Mammary epithelial cell (primary cell): Measurements from ENCODE around the gene SMOC1.

Source experiments
- EZH2 ChIP-seq: IDR thresholded peaks from 2 replicates; pipeline ENCODE4 v1.6.1; 2012; ENCODE audit warnings: low read length, inconsistent platforms, borderline replicate concordance
- TF ChIP-seq, protein P1 (sequence below), 2 donors: IDR thresholded peaks in 1 of 2; conservative IDR thresholded peaks in 1 of 2; 2 replicates each; pipeline ENCODE4 v1.5.1; 2011 to 2012; ENCODE audit warnings: inconsistent platforms in 2 of 2, low read length in 2 of 2, mild to moderate bottlenecking in 2 of 2, control low read depth in 1 of 2, low read depth in 1 of 2; ENCODE audit not compliant: insufficient read depth in 1 of 2; ENCODE audit errors: extremely low read depth in 1 of 2

DNA sequence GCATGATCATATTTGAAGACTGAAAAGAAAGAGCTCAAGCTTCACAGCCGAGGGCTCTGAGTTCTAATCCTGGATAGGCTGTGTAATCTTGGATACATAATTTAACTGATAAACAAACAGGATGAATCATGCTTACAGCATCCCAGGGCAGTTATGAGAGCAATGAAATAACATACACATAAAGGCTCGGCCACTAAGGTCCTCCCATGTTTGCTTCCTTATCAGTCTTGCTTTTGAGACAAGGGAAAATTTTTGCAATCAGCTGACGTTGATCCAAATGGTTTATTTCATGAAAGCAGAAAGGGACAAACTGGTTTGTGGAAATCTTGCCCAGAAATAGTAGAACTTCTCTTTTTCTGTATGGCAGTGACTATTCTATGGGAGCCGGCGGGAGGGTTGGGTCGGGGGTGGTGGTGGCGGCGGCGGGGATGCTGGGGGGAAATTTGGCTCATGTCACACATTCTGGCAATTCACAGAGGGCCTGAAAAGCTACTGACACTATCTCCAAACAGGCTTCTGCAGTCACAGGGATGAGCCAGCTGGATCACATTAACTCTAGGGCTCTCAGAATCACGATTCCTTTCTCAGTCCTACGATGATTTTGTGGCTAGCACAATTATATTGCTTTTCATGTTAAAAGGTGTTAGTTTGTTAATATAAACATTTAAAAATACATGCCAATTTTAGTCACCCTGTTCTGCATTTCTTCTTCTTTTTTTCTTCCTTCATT, 185.1 kb downstream of the SMOC1 start:
- TF ChIP-seq, protein P1, sequence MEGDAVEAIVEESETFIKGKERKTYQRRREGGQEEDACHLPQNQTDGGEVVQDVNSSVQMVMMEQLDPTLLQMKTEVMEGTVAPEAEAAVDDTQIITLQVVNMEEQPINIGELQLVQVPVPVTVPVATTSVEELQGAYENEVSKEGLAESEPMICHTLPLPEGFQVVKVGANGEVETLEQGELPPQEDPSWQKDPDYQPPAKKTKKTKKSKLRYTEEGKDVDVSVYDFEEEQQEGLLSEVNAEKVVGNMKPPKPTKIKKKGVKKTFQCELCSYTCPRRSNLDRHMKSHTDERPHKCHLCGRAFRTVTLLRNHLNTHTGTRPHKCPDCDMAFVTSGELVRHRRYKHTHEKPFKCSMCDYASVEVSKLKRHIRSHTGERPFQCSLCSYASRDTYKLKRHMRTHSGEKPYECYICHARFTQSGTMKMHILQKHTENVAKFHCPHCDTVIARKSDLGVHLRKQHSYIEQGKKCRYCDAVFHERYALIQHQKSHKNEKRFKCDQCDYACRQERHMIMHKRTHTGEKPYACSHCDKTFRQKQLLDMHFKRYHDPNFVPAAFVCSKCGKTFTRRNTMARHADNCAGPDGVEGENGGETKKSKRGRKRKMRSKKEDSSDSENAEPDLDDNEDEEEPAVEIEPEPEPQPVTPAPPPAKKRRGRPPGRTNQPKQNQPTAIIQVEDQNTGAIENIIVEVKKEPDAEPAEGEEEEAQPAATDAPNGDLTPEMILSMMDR (conservative IDR thresholded peaks at IDR 0.05 in 1 of 2, IDR thresholded peaks at IDR 0.05 in 1 of 2; ENCODE audit: extremely low read depth in 1 of 2, insufficient read depth in 1 of 2, low read depth in 1 of 2, low read length in 2 of 2), result no peak
- no peak for TF ChIP-seq EZH2
